Stomach (tissue), 9 donors: ENCODE measurements around the gene URAD. TPM values are rescaled to one million over a fixed set of nuclear protein-coding genes. Genes with fewer than 3 reads are reported as not detected.

Source experiments
- DNase-seq, 2 donors: peaks; one replicate each; pipeline versions ENCODE4 v3.0.0 to v3.0.0-alpha.2; 2013 to 2019
- H3K27ac ChIP-seq, 5 donors: fragments of 200-600 bp in 4 of 5; sonication (generic) in 4 of 5; one replicate each; pipeline ENCODE4 v1.5.1; 2013 to 2019; ENCODE audit warnings: mild to moderate bottlenecking in 1 of 5, moderate library complexity in 1 of 5
- H3K27me3 ChIP-seq, 3 donors: fragments of 200-600 bp; sonication (generic); one replicate each; pipeline ENCODE4 v1.5.1; 2017 to 2019; ENCODE audit warnings: mixed run types in 1 of 3
- H3K36me3 ChIP-seq, 4 donors: fragments of 200-600 bp; sonication (generic); 1 replicate in 3 of 4; 2 replicates in 1 of 4; pipeline ENCODE4 v1.5.1; 2016 to 2019
- H3K4me1 ChIP-seq, 4 donors: fragments of 200-600 bp; sonication (generic); one replicate each; pipeline ENCODE4 v1.5.1; 2016 to 2019
- H3K4me3 ChIP-seq, 4 donors: fragments of 200-600 bp; sonication (generic) in 3 of 4; one replicate each; pipeline ENCODE4 v1.5.1; 2016 to 2019; ENCODE audit warnings: mild to moderate bottlenecking in 1 of 4
- H3K9me3 ChIP-seq, 4 donors: fragments of 200-600 bp; sonication (generic); one replicate each; pipeline ENCODE4 v1.5.1; 2016 to 2019
- CTCF ChIP-seq, 7 experiments: fragments of 450-650 bp in 4 of 7; fragments of 200-600 bp in 3 of 7; sonication (generic) in 3 of 7; IDR thresholded peaks; one replicate each; pipeline ENCODE4 v1.5.1; 2016 to 2019; ENCODE audit warnings: antibody characterized with exemption in 7 of 7, control low read depth in 2 of 7, mild to moderate bottlenecking in 1 of 7
- EP300 ChIP-seq: sonication (generic); formaldehyde crosslinking; IDR thresholded peaks from one replicate; pipeline ENCODE4 v1.6.1; 2017; ENCODE audit warnings: antibody characterized with exemption
- POLR2A ChIP-seq, 4 donors: fragments of 450-650 bp; IDR thresholded peaks; one replicate each; pipeline ENCODE4 v1.6.1; 2016; ENCODE audit warnings: antibody characterized with exemption in 4 of 4, control low read depth in 2 of 4, mild to moderate bottlenecking in 1 of 4, moderate library complexity in 1 of 4
- POLR2AphosphoS5 ChIP-seq, 3 donors: sonication (generic); formaldehyde crosslinking; IDR thresholded peaks; one replicate each; pipeline ENCODE4 v1.6.1; 2016; ENCODE audit warnings: antibody characterized with exemption in 3 of 3
- WGBS, 5 donors: extraction: QIAGEN DNeasy Blood & Tissue Kit in 3 of 5; methylation state at CpG; one replicate each; pipeline versions ENCODE4 v1.1.5 to v1.1.7; 2013 to 2018; 5-methylcytosine and 5-hydroxymethylcytosine counted together
- intact Hi-C: fragments of 100-400 bp; cut with DNase I; formaldehyde crosslinking; loops from one replicate; pipeline ENCODE4 v1.15.1; 2023; ENCODE audit warnings: low total_unique reads
- polyA plus RNA-seq, 3 donors: library from polyadenylated mRNA; stranded (reverse); fragments of 200-250 nt; gene quantifications; one replicate each; pipeline ENCODE4 v1.2.3, GENCODE V29; 2013
- total RNA-seq, 5 donors: library from RNA; depleted of rRNA; stranded (reverse); fragments of >200 nt; gene quantifications; one replicate each; pipeline versions ENCODE4 v1.1.0 to v1.2.3, GENCODE V29; 2014 to 2016
- donor health status: healthy with polysubstance abuse.
- donor health status: Bipolar disorder and iron deficiency.
- donor health status: healthy.

URAD gene
- total and polyA plus RNA-seq, 8 donors: 0.13 to 165 (median 1.1) TPM; not detected in 5

GRCh38 chr13:28001049-28001448 lies 12.6 kb upstream of the URAD start:
- intact Hi-C loops: no loop called here
- Histone ChIP-seq H3K27me3 (no peaks in the 10 kb centered on the region), H3K9me3 (no peaks in the 10 kb centered on the region), H3K27ac (no peak overlapping the region), H3K4me3 (no peak overlapping the region), H3K36me3 (no peaks in the 10 kb centered on the region), H3K4me1 (no peaks in the 10 kb centered on the region)
- no peak for DNase-seq
- no peak for TF ChIP-seq POLR2AphosphoS5 (IDR thresholded peaks at IDR 0.05)
- no peak for TF ChIP-seq CTCF (IDR thresholded peaks at IDR 0.05)
- TF ChIP-seq EP300: no peak
- WGBS, 5 donors: 81 to 90% (median 87%) methylated on average over 7 to 11 of the region's 11 CpGs

GRCh38 chr13:28000567-28000966 lies 12.1 kb upstream of the URAD start:
- WGBS, 5 donors: 30 to 45% (median 33%) methylated on average over 5 of the region's 5 CpGs
- DNase-seq: no peak
- no peaks in the 10 kb centered on the region for H3K9me3 ChIP-seq
- H3K27me3 ChIP-seq: no peaks in the 10 kb centered on the region
- no peaks in the 10 kb centered on the region for H3K4me1 ChIP-seq
- no peak for TF ChIP-seq POLR2A (IDR thresholded peaks at IDR 0.05)
- TF ChIP-seq CTCF (IDR thresholded peaks at IDR 0.05): no peak
- TF ChIP-seq EP300: no peak
- TF ChIP-seq POLR2AphosphoS5 (IDR thresholded peaks at IDR 0.05): no peak
- no peak overlapping the region for H3K4me3 ChIP-seq
- no peaks in the 10 kb centered on the region for H3K36me3 ChIP-seq
- intact Hi-C loops: no loop called here
- no peak overlapping the region for H3K27ac ChIP-seq

- Histone ChIP-seq H3K9me3 (no peaks in the 10 kb centered on the region), H3K36me3 (no peaks in the 10 kb centered on the region), H3K27ac (no peak overlapping the region), H3K27me3 (no peaks in the 10 kb centered on the region), H3K4me3 (no peak overlapping the region), H3K4me1 (no peaks in the 10 kb centered on the region)
- DNase-seq: peak; percentile 54 to 79
- no peak for TF ChIP-seq POLR2AphosphoS5 (IDR thresholded peaks at IDR 0.05)
- TF ChIP-seq EP300: no peak
- no peak for TF ChIP-seq POLR2A (IDR thresholded peaks at IDR 0.05)
- peak in 1 of 7 experiments; percentile 9 for TF ChIP-seq CTCF (IDR thresholded peaks at IDR 0.05)
- 40 to 59% (median 53%) methylated on average over 7 of the region's 7 CpGs for WGBS, 5 donors
- intact Hi-C loops: no loop called here
Measured at GRCh38 chr13:27997904-27998522, 9.5 kb upstream of the URAD start.

- H3K27ac ChIP-seq: no peak overlapping the region
- no peak for TF ChIP-seq CTCF (IDR thresholded peaks at IDR 0.05)
- no peak for TF ChIP-seq EP300
- TF ChIP-seq POLR2A (IDR thresholded peaks at IDR 0.05): no peak
- no peak for TF ChIP-seq POLR2AphosphoS5 (IDR thresholded peaks at IDR 0.05)
- H3K4me3 ChIP-seq: no peak overlapping the region
- no peaks in the 10 kb centered on the region for H3K4me1 ChIP-seq
- DNase-seq: no peak
- intact Hi-C loops: no loop called here
- H3K36me3 ChIP-seq: no peaks in the 10 kb centered on the region
- H3K9me3 ChIP-seq: no peaks in the 10 kb centered on the region
- peaks cover 0 to 50% (median 16%) of the 10 kb centered on the region in 3 donors for H3K27me3 ChIP-seq
- WGBS, 5 donors: 69 to 83% (median 72%) methylated on average over 6 of the region's 6 CpGs
Measured at GRCh38 chr13:27991881-27992280, 3.4 kb upstream of the URAD start.
